ENCODE results near the gene PSEN1.

The PSEN1 gene

DNA sequence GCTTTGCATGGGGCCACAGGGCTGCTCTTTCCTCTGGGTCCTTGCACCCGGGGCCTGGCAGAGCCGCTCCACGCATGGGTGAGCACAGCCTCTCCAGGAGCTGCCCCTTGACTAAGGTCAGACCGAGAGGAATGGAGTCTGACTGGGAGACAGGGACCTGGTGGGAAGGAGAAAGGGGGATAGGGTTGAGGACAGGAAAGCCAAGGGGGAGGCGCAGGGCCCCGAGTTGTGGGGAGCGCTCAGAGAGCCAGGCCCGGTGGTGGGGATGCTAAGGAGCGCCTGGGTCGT lies 117.0 kb downstream of the PSEN1 start:
- no peak for FAIRE-seq

DNA sequence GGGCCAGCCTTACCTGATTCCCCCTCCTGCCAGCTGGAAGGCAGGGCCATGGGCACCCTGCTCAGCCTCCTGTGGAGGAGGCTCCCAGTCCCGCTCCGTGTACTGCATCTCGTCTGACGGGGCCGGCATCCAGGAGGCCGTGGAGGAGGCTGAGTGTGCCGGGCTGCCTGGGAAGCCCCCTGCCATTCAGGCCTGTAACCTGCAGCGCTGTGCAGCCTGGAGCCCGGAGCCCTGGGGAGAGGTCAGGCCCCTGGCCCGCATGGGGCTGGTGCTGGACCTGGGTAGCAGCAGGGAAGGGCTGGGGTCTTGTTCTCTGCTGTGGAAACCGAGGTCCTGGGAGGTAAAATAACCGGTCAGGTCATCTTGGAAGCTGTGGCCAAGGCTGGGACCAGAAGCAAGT lies 117.4 kb downstream of the PSEN1 start:
- no peak for FAIRE-seq
- DNase-seq (ENCODE audit: low spot score), result no peak

More for the DNA sequence above, 117.0 kb downstream of the PSEN1 start:
- DNase-seq (ENCODE audit: low spot score), result no peak

DNA sequence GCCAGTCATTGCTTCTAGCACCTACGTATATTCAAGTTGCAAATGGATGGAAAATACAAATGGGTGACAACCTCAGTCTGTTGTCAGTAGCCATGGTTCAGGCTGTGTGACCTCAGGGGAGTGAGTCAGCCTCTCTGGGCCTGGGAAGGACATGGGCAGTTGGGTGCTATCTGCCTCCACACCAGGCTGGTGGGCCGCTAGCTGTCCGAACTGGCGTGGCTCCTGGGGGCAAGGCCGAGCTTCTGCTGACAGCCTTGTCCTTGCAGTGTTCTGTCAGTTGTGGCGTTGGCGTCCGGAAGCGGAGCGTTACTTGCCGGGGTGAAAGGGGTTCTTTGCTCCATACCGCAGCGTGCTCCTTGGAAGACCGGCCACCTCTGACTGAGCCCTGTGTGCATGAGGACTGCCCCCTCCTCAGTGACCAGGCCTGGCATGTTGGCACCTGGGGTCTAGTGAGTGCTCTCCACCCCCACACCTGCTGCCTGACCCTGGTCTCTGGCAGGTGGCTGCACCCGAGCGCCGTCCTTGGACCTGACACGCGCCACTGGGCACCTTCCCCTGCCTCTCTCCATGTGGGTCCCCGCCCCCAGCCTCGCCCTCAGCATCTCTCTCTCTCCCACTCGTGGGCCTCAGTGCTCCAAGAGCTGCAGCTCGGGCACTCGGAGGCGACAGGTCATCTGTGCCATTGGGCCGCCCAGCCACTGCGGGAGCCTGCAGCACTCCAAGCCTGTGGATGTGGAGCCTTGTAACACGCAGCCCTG lies 118.1 kb downstream of the PSEN1 start:
- FAIRE-seq (no peak), DNase-seq (ENCODE audit: low spot score) (no peak)

DNA sequence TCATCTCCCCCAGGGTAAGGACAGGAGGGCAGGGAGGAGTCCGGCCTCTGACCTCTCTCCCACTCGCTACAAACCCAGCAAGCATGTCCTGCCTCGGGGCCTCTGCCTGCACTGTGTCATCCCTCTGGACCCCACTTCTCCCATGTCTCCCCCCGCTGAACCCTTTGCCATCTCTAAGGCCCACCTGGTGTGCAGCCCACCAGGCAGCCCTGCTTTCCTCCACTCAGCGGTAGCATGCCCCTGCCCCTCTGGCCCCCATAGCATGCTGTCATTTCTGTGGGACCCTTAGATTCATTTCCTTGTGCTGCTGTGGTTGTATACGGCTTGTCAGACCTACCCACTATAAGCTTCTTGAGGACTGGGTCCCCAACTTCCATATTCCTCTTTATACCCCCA lies 118.7 kb downstream of the PSEN1 start:
- FAIRE-seq, result no peak
- no peak for DNase-seq (ENCODE audit: low spot score)

- DNase-seq (ENCODE audit: low spot score) (no peak), FAIRE-seq (no peak)
Measured at GRCh38 chr14:73255693-73256225, 119.5 kb downstream of the PSEN1 start.

DNA sequence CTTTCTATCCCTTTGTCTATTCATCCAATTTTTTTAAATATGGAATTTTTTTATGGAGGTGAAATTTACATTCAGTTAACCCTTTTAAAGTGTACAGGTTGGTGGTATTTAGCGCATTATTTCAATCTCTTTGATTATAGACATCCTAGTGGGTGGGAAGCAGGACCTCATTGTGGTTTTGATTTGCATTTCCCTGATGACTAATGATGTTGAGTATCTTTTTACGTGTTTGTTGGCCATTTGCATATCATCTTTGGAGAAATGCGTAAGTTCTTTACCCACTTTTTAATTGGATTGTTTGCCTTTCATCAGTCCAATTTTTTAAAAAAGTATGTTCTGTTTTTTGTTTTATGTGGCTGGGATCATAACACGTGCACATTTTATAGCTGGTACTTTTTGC lies 121.8 kb downstream of the PSEN1 start:
- FAIRE-seq (no peak), DNase-seq (ENCODE audit: low spot score) (no peak)

DNA sequence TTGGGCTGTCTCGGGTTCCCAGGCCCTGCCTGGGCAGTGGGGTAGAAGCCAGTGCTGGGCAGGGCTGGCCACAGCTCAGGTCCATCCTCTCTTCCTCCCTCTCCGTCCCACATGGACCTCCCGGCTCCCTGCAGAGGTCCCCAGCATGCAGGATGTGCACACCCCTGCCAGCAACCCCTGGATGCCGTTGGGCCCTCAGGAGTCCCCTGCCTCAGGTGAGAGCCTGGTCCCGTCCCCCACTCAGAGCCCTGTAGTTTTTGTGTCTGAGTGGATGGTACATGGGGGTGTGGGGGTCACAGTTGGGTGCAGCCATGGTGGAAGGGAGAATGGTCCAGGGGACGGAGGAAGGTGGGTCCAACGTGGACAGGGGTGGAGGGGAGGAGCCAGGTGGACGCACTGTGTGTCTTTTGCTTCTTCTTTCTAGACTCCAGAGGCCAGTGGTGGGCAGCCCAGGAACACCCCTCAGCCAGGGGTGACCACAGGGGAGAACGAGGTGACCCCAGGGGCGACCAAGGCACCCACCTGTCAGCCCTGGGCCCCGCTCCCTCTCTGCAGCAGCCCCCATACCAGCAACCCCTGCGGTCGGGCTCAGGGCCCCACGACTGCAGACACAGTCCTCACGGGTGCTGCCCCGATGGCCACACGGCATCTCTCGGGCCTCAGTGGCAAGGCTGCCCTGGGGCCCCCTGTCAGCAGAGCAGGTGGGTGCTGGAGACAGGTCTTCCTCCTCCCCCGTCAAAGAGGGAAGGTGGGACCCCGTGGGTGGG lies 122.7 kb downstream of the PSEN1 start:
- FAIRE-seq (no peak), DNase-seq (ENCODE audit: low spot score) (no peak)

GRCh38 chr14:73259837-73260236 lies 123.5 kb downstream of the PSEN1 start:
- DNase-seq (ENCODE audit: low spot score) (no peak), FAIRE-seq (no peak)

- FAIRE-seq, result no peak
- DNase-seq (ENCODE audit: low spot score), result no peak
Measured at GRCh38 chr14:73260574-73260973, 124.3 kb downstream of the PSEN1 start.

DNA sequence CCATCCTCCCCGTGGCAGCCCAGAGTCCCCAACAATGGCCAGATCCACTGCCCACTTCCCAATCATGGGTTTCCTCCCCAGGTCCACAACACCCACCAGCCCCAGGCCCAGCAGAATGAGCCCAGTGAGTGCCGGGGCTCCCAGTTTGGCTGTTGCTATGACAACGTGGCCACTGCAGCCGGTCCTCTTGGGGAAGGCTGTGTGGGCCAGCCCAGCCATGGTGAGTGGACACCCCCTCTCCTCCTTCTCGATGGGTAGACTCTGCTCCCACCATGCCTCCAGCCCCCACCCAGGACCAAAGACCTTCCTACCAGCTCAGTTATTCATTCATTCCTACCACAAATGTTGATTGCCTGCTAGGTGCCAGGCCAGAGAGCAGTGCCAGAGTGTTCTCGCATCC lies 124.8 kb downstream of the PSEN1 start:
- no peak for DNase-seq (ENCODE audit: low spot score)
- FAIRE-seq, result no peak

DNA sequence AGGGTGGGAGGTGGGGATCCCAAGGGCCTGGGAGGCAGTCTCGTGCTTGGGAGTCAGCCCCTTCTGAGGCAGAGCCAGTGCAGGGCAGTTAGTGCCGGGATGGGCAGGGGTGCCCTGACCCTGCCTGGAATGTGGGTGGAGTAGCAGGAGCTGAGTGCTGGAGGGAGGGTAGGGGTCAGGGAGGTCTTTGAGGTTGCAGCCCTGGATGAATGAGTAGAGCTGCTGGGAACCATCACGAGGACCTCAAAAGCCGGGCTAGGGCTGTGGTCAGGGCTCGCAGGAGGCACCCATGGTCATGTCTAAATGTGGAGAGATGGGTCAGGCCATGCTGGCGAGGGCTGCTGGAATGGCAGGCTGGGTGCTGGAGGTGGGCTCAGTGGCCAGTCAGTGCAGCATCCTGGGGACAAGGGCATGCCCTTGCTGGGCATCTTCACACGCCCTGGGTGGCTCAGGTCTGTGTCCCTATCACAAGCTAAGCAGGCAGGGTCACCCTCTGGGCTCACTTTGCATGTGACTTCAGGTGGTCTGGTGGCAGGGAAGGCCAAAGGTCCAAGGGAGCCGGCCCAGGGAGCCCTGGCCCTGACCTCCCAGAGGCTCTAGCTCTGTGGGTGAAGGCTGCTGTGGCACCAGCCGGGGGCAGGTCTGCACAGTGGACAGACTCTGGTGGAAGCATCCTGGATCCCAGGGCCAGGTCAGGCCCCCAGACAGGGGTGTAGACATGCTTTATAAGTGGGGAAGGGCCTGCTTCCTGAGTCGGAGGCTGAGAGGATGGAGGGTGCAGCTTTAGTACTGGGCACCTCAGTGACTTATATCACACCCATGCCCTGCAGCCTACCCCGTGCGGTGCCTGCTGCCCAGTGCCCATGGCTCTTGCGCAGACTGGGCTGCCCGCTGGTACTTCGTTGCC lies 125.5 kb downstream of the PSEN1 start:
- FAIRE-seq (no peak), DNase-seq (ENCODE audit: low spot score) (no peak)

GRCh38 chr14:73262427-73263183 lies 126.3 kb downstream of the PSEN1 start:
- no peak for DNase-seq (ENCODE audit: low spot score)
- FAIRE-seq, result no peak

DNA sequence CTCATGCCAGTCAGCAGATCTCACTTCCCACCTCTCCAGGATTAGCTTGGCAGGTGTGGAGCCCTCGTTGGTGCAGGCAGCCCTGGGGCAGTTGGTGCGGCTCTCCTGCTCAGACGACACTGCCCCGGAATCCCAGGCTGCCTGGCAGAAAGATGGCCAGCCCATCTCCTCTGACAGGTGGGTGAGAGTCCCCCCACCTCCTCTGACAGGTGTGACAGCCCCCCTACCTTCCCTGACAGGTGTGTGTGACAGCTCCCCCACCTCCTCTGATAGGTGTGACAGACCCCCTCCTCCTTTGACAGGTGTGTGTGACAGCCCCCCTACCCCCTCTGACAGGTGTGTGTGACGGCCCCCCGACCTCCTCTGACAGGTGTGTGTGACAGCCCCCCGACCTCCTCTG lies 127.3 kb downstream of the PSEN1 start:
- DNase-seq (ENCODE audit: low spot score), result no peak

DNA sequence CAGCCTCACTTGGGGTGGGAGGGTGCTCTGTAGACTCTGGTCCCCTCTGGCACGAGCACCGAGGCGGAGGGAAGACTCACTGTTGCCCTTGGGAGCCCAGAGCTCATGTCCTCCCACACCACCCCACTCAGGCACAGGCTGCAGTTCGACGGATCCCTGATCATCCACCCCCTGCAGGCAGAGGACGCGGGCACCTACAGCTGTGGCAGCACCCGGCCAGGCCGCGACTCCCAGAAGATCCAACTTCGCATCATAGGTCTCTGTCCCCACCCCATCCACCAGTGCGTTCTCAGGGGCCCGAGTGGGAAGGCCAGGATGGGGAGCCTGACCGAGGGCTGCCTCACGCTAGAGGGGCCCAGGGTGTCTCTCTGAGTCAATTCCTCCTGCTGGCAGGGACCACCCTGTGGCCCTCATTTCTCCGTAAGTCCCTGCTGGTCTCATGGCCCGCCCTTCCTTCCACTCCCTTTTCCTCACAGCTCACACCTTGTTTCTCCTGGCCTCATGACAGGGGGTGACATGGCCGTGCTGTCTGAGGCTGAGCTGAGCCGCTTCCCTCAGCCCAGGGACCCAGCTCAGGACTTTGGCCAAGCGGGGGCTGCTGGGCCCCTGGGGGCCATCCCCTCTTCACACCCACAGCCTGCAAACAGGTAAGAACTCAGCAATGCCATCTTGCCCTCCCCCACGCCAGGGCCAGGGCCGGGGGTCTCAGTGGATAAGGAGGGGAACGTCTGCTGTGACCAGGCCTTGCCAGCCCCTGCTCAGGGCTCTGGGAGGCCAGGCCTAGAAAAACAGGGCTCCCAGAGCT lies 128.0 kb downstream of the PSEN1 start:
- DNase-seq (ENCODE audit: low spot score), result no peak
- FAIRE-seq, result no peak

More for the DNA sequence above, 127.3 kb downstream of the PSEN1 start:
- FAIRE-seq, result no peak

DNA sequence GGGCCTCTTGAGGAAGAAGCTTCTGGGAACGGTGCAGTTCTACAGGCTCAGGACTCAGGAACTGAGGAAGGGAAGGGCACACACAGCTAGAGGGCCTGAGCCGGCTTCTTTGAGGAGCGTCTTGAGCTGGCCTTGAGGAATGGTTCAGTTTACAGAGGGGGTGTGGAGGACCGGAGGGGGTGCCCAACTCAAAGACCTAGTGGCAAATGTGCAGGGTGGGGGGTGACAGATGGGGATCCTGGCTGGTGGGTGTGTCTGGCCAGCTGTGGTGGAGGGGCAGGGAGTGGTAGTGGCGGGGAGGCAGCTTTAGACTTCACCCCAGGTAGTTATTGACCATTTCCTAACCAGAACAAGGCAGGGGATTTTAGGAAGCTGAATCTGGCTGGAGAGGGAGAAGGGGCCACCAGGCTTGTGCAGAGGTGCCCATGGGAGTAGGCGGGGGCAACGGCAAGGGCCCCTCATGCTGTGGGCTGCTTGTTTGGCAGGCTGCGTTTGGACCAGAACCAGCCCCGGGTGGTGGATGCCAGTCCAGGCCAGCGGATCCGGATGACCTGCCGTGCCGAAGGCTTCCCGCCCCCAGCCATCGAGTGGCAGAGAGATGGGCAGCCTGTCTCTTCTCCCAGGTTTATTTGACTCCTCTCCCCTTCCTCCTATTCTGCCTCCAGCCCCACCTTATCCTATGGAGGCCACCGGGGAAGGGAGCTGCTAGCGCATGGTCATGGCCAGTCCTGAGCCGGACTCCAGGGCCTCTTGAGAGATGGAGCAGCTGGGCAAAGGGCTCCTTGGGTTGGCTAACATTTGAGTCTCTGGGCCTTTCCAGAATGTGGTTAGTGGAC lies 128.8 kb downstream of the PSEN1 start:
- DNase-seq (ENCODE audit: low spot score) (no peak), FAIRE-seq (no peak)

GRCh38 chr14:73265721-73266046 lies 129.4 kb downstream of the PSEN1 start:
- no peak for DNase-seq (ENCODE audit: low spot score)
- FAIRE-seq, result no peak

GRCh38 chr14:73266317-73266716 lies 130.0 kb downstream of the PSEN1 start:
- no peak for FAIRE-seq
- no peak for DNase-seq (ENCODE audit: low spot score)

GRCh38 chr14:73267474-73267873 lies 131.2 kb downstream of the PSEN1 start:
- DNase-seq (ENCODE audit: low spot score) (no peak), FAIRE-seq (no peak)

DNA sequence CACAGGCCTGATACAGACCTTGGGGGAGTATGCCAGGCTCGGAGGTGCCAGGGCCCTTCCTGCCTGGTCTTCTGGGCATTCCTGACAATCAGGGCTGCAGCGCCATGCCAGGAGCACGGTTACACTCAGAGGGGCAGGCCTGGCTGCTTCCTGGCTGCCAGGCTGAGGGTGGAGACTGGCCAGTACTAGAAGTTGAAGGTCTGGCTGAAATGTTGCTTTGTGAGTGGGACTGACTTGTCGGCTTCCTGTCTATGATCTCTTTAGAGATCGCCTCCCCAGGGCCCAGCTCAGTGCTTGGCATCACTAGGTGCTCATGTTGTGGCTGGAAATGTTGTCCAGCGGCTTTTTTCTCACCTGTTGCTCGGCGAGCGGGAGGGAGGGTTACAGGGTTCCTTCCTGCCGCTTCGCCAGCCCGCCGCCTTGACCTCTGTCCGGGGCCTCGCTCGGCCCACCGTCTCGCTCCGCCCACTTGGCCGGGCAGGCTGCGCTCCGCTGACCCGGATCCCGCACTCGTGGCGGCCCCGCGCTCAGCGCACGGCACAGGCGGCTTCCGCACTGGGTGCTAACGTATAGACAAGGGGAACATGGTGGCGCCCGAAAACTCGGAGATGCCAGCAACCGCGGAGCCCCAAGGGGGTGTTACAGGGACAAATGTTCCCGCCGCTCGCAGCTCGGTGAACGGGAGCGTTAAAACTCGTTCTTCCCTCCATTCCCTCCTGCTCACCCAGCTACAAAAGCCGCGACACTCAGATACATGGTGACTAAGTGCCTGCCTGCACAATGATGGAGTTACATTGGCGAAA lies 133.6 kb downstream of the PSEN1 start:
- DNase-seq (ENCODE audit: low spot score), result peak; percentile 39
- no peak for FAIRE-seq
